ENCODE data around the gene TMEM131. TPM values are rescaled to one million over a fixed set of nuclear protein-coding genes. Genes with fewer than 3 reads are reported as not detected.

The TMEM131 gene
- total and polyA plus RNA-seq, 10 of the 15 experiments (the other 5 are each of a cell fraction or from before 2014, with no cell fraction given), result 6.0 to 48.2 (median 23.2) TPM

GRCh38 chr2:97812931-97813330 lies 182.8 kb downstream of the TMEM131 start (continued):
- TF ChIP-seq REST (IDR thresholded peaks at IDR 0.05; ENCODE audit: low read depth, low read length) (no peak), PML (IDR thresholded peaks at IDR 0.05; ENCODE audit: low read length) (no peak)

- RAD21 ChIA-PET (ENCODE audit: unreplicated experiment), result no interaction called here
- SMC1A ChIA-PET (ENCODE audit: uncharacterized antibody, unreplicated experiment), result interaction anchor here (0.7 to 3.0 kb wide), 5 partner anchors 35 to 460 kb away, joined by 3 to 14 read pairs (median 4); no protein-coding TSS in a partner anchor
- POLR2A ChIA-PET, result no interaction called here
Measured at GRCh38 chr2:97808816-97809215, 186.9 kb downstream of the TMEM131 start.

More at GRCh38 chr2:97808816-97809215, 186.9 kb downstream of the TMEM131 start:
- in situ Hi-C loops (cut with MboI), result loop anchor here (5.0 to 25.0 kb wide), 3 partner anchors 353 to 573 kb away; no protein-coding TSS in a partner anchor
- no peaks in the 10 kb centered on the region for H3K27me3 ChIP-seq (replicated peaks in 1 of 2; ENCODE audit: control insufficient read depth in 2 of 2, insufficient read depth in 2 of 2, low read length in 1 of 2)
- no peaks in the 10 kb centered on the region for H3K9me3 ChIP-seq (replicated peaks; ENCODE audit: control insufficient read depth, insufficient read depth, low read length)
- H2AFZ ChIP-seq (ENCODE audit: control insufficient read depth, low read depth, low read length), result no peak overlapping the region
- TSS peak; percentile 37 for BruUV-seq (replicated peaks)
- H3K4me3 ChIP-seq, result no peak overlapping the region
- FAIRE-seq, result no peak
- intact Hi-C loops (cut with micrococcal nuclease; ENCODE audit: unreplicated experiment), result loop anchor here (5.0 kb wide), 3 partner anchors 218 to 378 kb away; no protein-coding TSS in a partner anchor
- H3K4me2 ChIP-seq (ENCODE audit: control insufficient read depth, insufficient read depth), result no peak overlapping the region
- H3K79me2 ChIP-seq (ENCODE audit: control insufficient read depth, insufficient read depth, low read length), result no peaks in the 10 kb centered on the region
- H4K20me1 ChIP-seq (ENCODE audit: control insufficient read depth, insufficient read depth), result no peaks in the 10 kb centered on the region
- H3K27ac ChIP-seq (ENCODE audit: control insufficient read depth, insufficient read depth), result no peak overlapping the region
- H3K4me1 ChIP-seq (ENCODE audit: control insufficient read depth, insufficient read depth, low read length), result no peaks in the 10 kb centered on the region
- no peak for DNase-seq (ENCODE audit: low read depth, low spot score)
- peaks cover 0 to 24% of the 10 kb centered on the region in 2 experiments; a peak in 2 of 4 replicates for H3K36me3 ChIP-seq (ENCODE audit: control insufficient read depth in 2 of 2, insufficient read depth in 2 of 2, low read length in 1 of 2)
- ATAC-seq, result no peak
- 97% methylated on average over 4 of the region's 4 CpGs for WGBS (ENCODE audit: insufficient coverage, insufficient replicate concordance, low lambda C conversion rate, missing lambda C conversion rate)
- CTCF ChIA-PET, result interaction anchor here (0.7 to 1.2 kb wide), 6 partner anchors 38 to 460 kb away, joined by 3 to 5 read pairs (median 3); no protein-coding TSS in a partner anchor
- no peak overlapping the region for H3K9ac ChIP-seq (ENCODE audit: control insufficient read depth, insufficient read depth, low read length)
- TF ChIP-seq STAT1 (conservative IDR thresholded peaks at IDR 0.05) (no peak), CREM (IDR thresholded peaks at IDR 0.05; ENCODE audit: low read depth) (no peak), BRCA1 (IDR thresholded peaks at IDR 0.05; ENCODE audit: low read depth, low read length) (no peak), IKZF1 (conservative IDR thresholded peaks at IDR 0.05) (no peak), TAF1 (IDR thresholded peaks at IDR 0.05; ENCODE audit: borderline replicate concordance, low read depth, low read length) (no peak), PKNOX1 (IDR thresholded peaks at IDR 0.05) (no peak), ATF2 (IDR thresholded peaks at IDR 0.05; ENCODE audit: low read length) (no peak)

Measured in GM12878 (cell line).